Astrocyte of the cerebellum (primary cell): ENCODE data around the gene CSMD2.

Experiments
- DNase-seq: peaks from one replicate; pipeline ENCODE4 v3.0.0-alpha.2; 2011; ENCODE audit warnings: low read depth
- H3K4me3 ChIP-seq: 2 replicates; pipeline ENCODE4 v1.5.1; 2011; ENCODE audit warnings: mild to moderate bottlenecking, low read depth, low read length, moderate library complexity
- CTCF ChIP-seq: IDR thresholded peaks from 2 replicates; pipeline ENCODE4 v1.5.1; 2012; ENCODE audit warnings: low read length, low read depth, moderate library complexity, mild to moderate bottlenecking; ENCODE audit errors: missing control alignments
- in situ Hi-C: cut with HindIII; loops from 2 replicates; pipeline ENCODE4 v1.10.0; 2017; ENCODE audit warnings: low sequenced_read_pairs

CSMD2 gene

GRCh38 chr1:33990281-33990680, 174.7 kb downstream of the CSMD2 start:
- H3K4me3 ChIP-seq: no peak overlapping the region
- no peak for TF ChIP-seq CTCF
- DNase-seq: no peak
- in situ Hi-C loops: no loop called here

- H3K4me3 ChIP-seq: no peak overlapping the region
- in situ Hi-C loops: no loop called here
- TF ChIP-seq CTCF: no peak
- DNase-seq: no peak
Measured at GRCh38 chr1:33988161-33988560, 176.9 kb downstream of the CSMD2 start.

GRCh38 chr1:33986390-33987095, 178.5 kb downstream of the CSMD2 start:
- H3K4me3 ChIP-seq: no peak overlapping the region
- TF ChIP-seq CTCF: no peak
- peak; percentile 62 for DNase-seq
- in situ Hi-C loops: no loop called here

GRCh38 chr1:33985656-33986055, 179.4 kb downstream of the CSMD2 start:
- H3K4me3 ChIP-seq: no peak overlapping the region
- no peak for DNase-seq
- in situ Hi-C loops: no loop called here
- no peak for TF ChIP-seq CTCF

- in situ Hi-C loops: no loop called here
- no peak overlapping the region for H3K4me3 ChIP-seq
- TF ChIP-seq CTCF: no peak
- DNase-seq: peak; percentile 76
Measured at GRCh38 chr1:33984906-33985565, 180.0 kb downstream of the CSMD2 start.

- no peak for DNase-seq
- no peak overlapping the region for H3K4me3 ChIP-seq
- in situ Hi-C loops: no loop called here
- no peak for TF ChIP-seq CTCF
Measured at GRCh38 chr1:33982419-33982818, 182.6 kb downstream of the CSMD2 start.
